Mesenteric fat pad (tissue), 1 donor: ENCODE results near the gene FIBP. TPM values are rescaled to one million over a fixed set of nuclear protein-coding genes. Genes with fewer than 3 reads are reported as not detected.
"Not testable (repeated sequence)": the region's sequence is repeated elsewhere in the genome, so short reads cannot be mapped to it uniquely, and the experiment has no call there.

Experiments
- DNase-seq: peaks from one replicate; pipeline ENCODE4 v3.0.0-alpha.2; 2020; ENCODE audit warnings: low spot score
- total RNA-seq: library from RNA; stranded (reverse); fragmentation: NEBNext Ultra II Directional; extraction: Animal tissue kit (Norgen Biotek cat#: 25700); gene quantifications from one replicate; pipeline ENCODE4 v1.2.1, GENCODE V29; 2021
- donor health status: DM: yes; HTN: yes; CAD: no.

FIBP gene
- total RNA-seq, 1 donor from 2014 or later: 46.5 TPM

DNA sequence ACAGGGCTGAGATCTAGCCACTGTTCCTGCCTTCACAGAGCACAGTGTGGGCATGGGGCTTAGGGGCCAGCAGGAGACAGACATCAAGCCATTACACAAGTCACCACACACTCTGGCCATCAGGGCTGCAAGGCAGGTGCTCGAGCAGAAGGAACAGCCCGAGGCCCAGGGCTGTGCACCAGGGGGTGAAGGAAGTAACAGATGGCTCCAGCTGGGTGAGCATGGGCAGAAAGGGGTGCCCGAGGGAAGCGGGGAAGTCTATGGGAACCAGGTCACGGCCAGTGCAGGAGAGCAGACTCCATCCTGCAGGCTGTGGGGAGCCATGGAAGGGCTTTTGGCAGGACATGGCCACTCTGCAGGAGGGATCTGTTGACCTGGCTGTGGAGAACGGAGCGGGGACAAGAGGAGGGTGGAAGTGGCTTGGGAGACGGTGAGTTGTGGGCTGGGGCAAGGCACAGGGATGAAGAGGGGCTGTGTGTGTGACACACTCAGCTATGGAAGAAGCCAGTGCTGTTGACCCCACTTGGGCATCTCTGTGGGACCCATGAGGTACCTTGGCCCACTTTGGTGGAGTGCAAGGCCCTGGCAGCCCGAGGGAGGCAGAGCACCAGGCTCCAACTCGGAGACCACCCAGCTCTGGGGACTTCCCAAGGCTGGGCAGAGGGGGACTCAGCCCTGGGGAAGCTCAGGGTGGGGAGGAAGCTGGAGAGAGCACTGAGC lies 27.0 kb upstream of the FIBP start:
- no peak for DNase-seq

DNA sequence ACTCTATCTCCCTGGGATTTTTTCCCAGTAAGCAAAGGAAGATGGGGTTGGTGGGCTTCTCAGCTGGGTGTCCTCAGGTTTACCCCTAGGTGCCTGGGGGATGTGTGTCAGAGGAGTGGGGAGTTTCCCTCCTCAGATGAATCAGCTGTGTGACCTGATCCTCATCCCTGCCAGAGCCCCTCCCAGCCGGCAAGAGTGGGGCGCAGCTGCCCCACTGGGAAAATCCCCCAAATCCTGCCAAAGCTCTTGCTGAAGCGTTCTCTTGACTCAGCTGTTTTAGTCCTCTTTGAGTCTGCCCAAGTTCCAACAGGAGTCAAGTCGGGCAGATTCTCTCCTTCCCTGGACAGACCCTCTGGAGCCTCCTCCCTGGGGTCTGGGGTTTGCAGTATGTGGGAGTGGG lies 24.6 kb upstream of the FIBP start:
- no peak for DNase-seq

DNA sequence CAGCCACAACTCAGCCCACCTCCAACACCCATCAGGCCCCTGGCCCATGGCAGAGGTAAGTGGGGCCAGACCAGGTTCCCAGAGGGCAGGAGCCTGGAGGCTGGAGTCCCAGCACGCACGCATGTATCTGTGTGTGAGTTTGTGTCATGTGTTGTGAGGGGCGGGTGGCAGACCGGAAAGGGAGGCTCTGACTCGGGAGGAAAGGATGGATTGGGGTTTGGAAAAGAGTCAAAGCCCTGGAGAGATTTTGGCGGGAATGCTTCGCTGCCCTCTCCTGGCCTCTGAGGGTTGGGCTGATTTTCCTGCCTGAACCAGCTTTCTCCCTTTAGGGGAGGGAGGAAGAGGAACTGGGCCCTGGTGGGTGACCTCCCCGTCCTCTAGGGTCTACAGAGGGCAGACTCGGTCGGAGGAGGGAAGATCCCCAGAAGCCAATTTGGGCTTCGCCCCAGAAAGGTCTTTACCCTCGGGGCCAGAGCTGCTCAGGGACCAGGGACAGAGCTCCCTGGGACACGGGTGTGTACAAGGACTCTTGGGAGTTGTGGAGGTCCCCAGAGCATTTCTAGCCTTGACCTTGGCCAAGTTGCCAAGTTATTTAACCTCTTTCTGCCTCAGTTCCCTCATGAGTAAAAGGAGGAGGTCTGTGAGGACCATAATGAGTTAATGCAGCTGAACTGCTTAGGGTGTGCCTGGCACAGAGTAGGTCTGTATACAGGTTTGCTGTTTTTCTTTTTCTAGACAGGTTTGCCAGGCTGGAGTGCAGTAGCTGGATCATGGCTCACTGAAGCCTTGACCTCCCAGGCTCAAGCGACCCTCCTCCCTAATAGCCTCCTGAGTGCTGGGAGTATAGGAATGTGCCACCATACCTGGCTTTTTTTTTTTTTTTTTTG lies 23.7 kb upstream of the FIBP start:
- no peak for DNase-seq

DNA sequence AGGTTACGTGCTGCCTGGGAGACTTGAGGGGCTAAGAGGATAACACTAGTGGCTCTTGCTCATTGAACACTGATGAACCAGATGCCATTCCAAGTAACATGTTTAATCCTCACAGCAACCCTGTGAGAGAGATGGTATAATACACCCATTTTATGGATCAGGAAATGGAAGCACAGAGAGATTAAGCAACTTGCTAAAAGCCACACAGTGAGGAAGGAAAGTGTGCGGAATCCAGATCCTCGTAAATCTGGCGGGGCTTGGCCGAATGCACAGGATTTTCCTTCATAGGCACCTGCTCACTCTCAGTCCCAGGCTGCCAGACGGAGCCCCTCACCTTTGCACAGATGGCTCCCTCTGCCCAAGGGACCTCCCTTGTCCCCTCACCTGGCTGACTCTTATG lies 19.6 kb upstream of the FIBP start:
- DNase-seq: no peak

GRCh38 chr11:65906602-65907001 lies 18.3 kb upstream of the FIBP start:
- no peak for DNase-seq

DNA sequence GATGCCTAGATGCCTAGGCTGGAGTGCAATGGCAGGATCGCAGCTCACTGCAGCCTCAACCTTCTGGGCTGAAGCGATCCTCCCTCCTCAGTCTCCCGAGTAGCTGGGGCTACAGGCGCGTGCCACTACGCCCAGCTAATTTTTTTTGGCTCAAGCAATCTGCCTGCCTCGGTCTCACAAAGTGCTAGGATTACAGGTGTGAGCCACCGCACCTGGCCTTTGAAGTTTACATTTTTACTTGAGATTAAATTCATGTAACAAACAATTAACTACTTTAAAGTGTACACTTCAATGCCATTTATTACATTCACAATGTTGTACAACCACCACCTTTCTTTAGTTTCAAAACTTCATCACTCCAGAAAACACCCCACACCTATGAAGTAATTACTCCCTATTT lies 15.4 kb upstream of the FIBP start:
- no peak for DNase-seq

- DNase-seq: no peak
Measured at GRCh38 chr11:65903068-65903481, 14.8 kb upstream of the FIBP start.

GRCh38 chr11:65900899-65901180 lies 12.6 kb upstream of the FIBP start:
- no peak for DNase-seq

- DNase-seq: peak; percentile 97
Measured at GRCh38 chr11:65900125-65900898, 12.0 kb upstream of the FIBP start, which contains the start of gene FOSL1. Gene FOSL1, minus strand, starts transcription at chr11:65900388. Its CDS starts 49 bp downstream, at chr11:65900339.

DNA sequence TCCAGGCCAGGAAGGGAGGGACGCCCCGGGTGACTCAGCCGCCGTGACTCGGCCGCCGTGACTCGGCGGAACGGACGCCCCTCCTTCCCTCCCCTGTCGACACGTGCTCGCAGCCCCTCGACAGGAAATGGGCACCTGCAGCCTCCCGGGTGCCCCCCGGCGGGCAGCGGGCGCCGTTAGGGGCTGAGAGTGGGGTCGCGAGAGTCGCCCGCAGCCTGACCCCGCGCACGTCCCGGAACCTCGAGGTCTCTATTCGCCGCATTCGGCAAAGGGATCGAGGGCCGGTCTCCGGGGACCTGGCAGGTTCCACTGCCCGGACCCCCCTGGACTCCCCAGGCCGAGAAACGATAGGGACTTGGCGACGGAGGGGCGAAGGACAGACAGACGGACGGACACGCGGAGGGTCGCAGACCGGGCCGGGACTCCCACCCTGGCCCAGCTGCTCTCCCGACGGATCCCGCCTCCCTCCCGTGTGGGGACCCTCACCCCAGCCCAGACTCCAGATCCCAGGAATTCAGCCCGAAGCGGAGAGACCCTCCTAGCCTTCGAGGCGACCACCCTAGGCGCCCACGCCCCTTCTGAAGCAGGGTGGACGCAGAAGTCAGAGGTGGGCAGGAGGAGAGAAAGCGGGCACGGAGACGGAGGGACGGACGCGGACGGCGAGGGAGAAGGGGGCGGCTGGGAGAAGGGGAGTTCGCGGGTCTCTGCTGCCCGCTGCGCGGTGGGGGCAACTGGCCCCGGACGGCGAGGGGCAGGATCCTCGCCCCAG lies 11.3 kb upstream of the FIBP start:
- peak; percentile 97 for DNase-seq

GRCh38 chr11:65898656-65899355 lies 10.5 kb upstream of the FIBP start:
- no peak for DNase-seq

DNA sequence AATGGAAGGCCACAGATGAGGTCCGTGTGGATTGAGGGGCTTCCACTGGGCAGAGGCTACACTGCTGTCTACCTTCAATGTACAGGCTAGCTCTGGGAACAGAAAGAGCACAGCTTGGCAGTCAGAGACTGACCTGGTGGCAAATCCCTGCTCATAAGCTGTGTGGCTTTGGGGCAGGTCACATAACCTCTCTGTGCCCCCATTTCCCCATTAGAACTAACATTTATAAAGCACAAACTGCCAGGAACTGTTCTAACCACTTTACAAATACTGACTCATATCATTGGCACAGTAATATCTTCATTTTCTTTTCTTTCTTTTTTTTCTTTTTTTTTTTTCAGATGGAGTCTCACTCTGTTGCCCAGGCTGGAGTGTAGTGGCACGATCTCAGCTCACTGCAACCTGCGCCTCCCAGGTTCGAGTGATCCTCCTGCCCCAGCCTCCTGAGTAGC lies 8.8 kb upstream of the FIBP start:
- no peak for DNase-seq

DNA sequence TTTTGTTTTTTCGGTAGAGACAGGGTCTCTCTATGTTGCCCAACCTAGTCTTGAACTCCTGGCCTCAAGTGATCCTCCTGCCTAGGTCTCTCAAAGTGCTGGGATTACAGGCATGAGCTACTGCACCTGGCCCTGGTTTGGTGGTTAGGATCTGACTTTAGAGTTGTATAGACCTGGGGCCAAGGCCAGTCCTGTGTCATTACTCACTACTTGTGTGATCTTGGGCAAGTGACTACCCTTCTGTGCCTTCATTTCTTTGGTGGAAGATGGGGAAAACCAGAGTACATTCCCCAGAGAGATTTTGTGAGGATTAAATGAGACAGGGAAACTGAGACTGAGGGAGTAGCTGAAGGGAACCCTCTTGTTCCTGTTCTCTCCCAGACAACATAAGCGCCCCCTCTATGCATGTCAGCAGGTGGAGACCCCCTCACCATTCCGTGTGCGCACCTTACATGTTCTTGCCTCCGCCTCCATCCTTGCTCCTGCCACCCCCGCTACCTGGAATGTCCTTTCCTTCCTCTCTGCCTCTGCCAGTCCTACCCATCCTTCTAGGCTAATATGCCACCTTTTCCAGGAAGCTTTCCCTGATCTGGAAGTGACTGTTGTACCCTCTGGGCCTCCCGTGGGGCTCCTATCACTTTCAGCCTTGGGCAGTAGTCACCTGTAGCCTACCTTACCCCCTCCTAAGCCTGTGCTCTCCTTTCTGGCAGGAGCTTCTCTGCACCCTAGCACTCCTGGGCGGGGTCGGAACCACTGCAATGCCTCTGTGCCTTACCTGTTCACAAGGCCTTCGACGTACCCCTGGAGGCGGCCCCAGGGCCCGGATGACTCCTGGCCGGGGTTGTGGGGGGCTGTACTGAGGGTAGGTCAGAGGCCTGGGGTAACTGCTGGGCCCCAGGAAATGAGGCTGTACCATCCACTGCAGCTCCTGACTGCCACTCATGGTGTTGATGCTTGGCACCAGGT lies 8.0 kb upstream of the FIBP start:
- DNase-seq: no peak

DNA sequence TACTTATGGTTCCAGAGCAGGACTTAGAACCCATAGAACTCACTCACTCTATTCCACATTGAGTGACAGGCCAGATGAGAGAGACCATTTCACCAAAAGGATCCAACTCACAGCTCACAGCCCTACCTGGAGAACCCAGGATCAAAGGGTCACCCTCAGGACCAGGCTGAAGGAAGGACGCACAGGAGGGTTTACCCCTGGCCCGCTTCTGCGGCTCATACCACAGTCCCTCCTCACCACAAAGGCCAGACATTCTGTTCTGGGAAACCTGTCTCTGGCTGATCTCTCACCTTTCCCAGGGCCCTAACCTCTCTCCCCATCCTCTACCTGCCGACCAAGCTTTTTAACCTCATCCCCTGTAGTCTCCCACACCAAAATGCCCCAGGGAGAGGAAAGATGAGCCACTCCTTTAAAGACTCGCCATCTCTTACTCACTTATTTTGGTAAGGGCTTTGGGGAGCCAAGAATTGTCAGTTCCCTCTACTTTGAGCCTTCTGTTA lies 7.3 kb upstream of the FIBP start:
- DNase-seq: no peak

- no peak for DNase-seq
Measured at GRCh38 chr11:65894034-65894591, 5.8 kb upstream of the FIBP start.

DNA sequence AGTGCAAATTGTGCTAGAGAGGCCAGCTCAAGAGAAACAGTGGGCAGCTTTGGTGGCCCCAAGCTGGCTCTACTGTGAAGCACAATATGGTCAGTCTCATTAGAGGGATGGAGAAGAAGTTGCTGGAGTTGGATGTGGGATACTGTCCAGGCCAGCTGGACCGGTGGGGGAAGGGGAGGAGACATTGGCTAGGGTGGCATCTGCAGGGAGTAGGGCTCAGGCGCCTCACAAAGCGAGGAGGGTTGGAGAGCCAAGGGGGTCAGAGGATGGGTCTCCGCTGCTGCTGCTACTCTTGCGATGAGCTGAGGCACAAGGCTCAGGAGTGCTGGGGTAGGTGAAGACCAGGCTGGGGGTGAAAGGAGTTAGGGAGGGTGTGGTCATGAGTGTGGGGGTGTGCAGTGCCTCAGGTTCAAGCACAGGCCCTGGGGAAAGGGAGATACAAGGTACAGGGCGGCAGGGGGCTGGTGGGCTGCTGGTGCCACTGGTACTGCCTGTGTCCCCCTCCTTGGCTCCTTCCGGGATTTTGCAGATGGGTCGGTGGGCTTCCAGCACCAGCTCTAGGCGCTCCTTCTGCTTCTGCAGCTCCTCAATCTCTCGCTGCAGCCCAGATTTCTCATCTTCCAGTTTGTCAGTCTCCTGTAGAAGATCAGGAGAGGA lies 4.5 kb upstream of the FIBP start:
- DNase-seq: no peak

DNA sequence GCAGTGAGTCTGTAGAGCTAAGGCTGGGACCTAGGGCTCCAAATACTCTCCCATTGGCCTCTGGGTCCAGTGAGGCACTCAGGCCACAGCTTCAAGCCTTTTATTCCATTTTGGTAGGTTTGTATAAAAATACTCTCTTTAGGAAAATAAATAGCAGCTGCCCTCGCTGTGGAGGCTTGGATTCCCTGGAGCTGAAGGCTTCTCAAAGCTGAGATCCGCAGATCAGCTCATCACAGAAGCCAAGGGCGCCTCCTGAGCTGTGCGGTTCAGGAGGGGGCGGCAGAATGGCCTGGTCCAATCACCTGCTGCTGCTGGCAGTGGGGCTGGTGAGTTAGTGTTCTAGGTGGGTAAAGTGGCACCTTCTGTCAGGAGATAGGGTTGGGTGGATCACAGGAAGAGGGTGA lies 3.9 kb upstream of the FIBP start:
- DNase-seq: not testable (repeated sequence)
